Panc1 (cell line): Measurements from ENCODE around the gene ADAMTS18. TPM values are rescaled to one million over a fixed set of nuclear protein-coding genes. Genes with fewer than 3 reads are reported as not detected.

Source experiments
- total RNA-seq: library from RNA; stranded (reverse); gene quantifications from one replicate; pipeline ENCODE4 v1.2.1, GENCODE V29; 2021; ENCODE audit not compliant: unreplicated experiment

The ADAMTS18 gene
- total RNA-seq, 1 experiment from 2014 or later: not detected

Other genes starting within 250 kb of the ADAMTS18 start
- gene MON1B, start 243.8 kb downstream of the ADAMTS18 start, total RNA-seq: 62.9 TPM
- gene SYCE1L, start 235.6 kb downstream of the ADAMTS18 start, total RNA-seq: 4.5 TPM